ENCODE data around the gene FERMT2. TPM values are rescaled to one million over a fixed set of nuclear protein-coding genes. Genes with fewer than 3 reads are reported as not detected.

Gene FERMT2
- polyA plus RNA-seq, 2 of the 4 experiments (the other 2 are of a cell fraction), result 42.9 to 102 TPM

- no peaks in the 10 kb centered on the region for H3K9me3 ChIP-seq
- TF ChIP-seq PHF8 (IDR thresholded peaks at IDR 0.05; ENCODE audit: borderline replicate concordance, low read depth) (no peak; the same call in 1 of the 2 replicates), MAZ (IDR thresholded peaks at IDR 0.05; ENCODE audit: borderline replicate concordance, low read depth, low read length) (0 out of 2 replicates have a peak, but pooled peaks have one; percentile 2), PBX3 (IDR thresholded peaks at IDR 0.05) (no peak), HES2 (IDR thresholded peaks at IDR 0.05) (no peak), E2F6 (IDR thresholded peaks at IDR 0.05; ENCODE audit: borderline replicate concordance, low read depth) (no peak), RAD21 (conservative IDR thresholded peaks at IDR 0.05 in 1 of 2, IDR thresholded peaks at IDR 0.05 in 1 of 2) (peak in 1 of 2 experiments; percentile 32; a peak in 2 of 5 replicates), CTCF (IDR thresholded peaks at IDR 0.05) (peak; percentile 34; the same call in 1 of the 3 replicates), MAFK (IDR thresholded peaks at IDR 0.05; ENCODE audit: partially characterized antibody) (peak; percentile 87)
- ChIA-PET CTCF (interaction anchor here (0.8 to 3.1 kb wide), 13 partner anchors 10 to 129 kb away, joined by 3 to 23 read pairs (median 4); no protein-coding TSS in a partner anchor), POLR2A (interaction anchor here (0.5 to 2.0 kb wide), 11 partner anchors 10 to 255 kb away, joined by 3 to 14 read pairs (median 3); partner anchors contain the start of genes DDHD1 and GNPNAT1)
- peak; percentile 68 to 80 for ATAC-seq
- peak overlapping the region; percentile 69 for H3K4me2 ChIP-seq
- H3K4me1 ChIP-seq, result peaks cover 25% of the 10 kb centered on the region
- peak; percentile 46 for FAIRE-seq
- DNase-seq (ENCODE audit: low read depth in 1 of 2, low spot score in 1 of 2), result peak; percentile 79 to 85
- H3K4me3 ChIP-seq, result peak overlapping the region; percentile 87
- peak overlapping the region; percentile 90 to 97 for H3K27ac ChIP-seq
- WGBS (ENCODE audit: missing lambda C conversion rate), result 41% methylated on average over 15 of the region's 15 CpGs
Measured at GRCh38 chr14:52951681-52952554, 1.1 kb upstream of the FERMT2 start.

GRCh38 chr14:52950410-52950897, 396 bp downstream of the FERMT2 start:
- Histone ChIP-seq H3K27ac (peak overlapping the region; percentile 90 to 97), H3K4me2 (peak overlapping the region; percentile 82), H3K4me1 (peaks cover 25% of the 10 kb centered on the region), H3K9me3 (no peaks in the 10 kb centered on the region), H3K4me3 (peak overlapping the region; percentile 87)
- CTCF ChIA-PET, result interaction anchor here (0.9 to 1.4 kb wide), 4 partner anchors 23 to 127 kb away, joined by 3 to 5 read pairs (median 3); no protein-coding TSS in a partner anchor
- peak; percentile 78 for ATAC-seq
- 3% methylated on average over 13 of the region's 56 CpGs for WGBS (ENCODE audit: missing lambda C conversion rate)
- FAIRE-seq, result no peak
- POLR2A ChIA-PET, result interaction anchor here (0.6 to 2.0 kb wide), 10 partner anchors 10 to 482 kb away, joined by 3 to 14 read pairs (median 4); partner anchors contain the start of genes DDHD1 and GNPNAT1
- TF ChIP-seq PHF8 (IDR thresholded peaks at IDR 0.05; ENCODE audit: borderline replicate concordance, low read depth), result peak; percentile 87
- TF ChIP-seq MAX (IDR thresholded peaks at IDR 0.05), result peak; percentile 69
- TF ChIP-seq E2F6 (IDR thresholded peaks at IDR 0.05; ENCODE audit: borderline replicate concordance, low read depth), result 0 out of 2 replicates have a peak, but pooled peaks have one; percentile 13
- TF ChIP-seq RARB (CRISPR knock-in tag; IDR thresholded peaks at IDR 0.05), result no peak
- TF ChIP-seq HEYL (CRISPR knock-in tag; IDR thresholded peaks at IDR 0.05), result no peak
- peak; percentile 48 to 55 for DNase-seq (ENCODE audit: low read depth in 1 of 2, low spot score in 1 of 2)
